Ascending aorta (tissue), 2 donors: ENCODE results near the gene MYO1E. TPM values are rescaled to one million over a fixed set of nuclear protein-coding genes. Genes with fewer than 3 reads are reported as not detected.

ENCODE experiments used
- DNase-seq, 2 donors: peaks; one replicate each; pipeline ENCODE4 v3.0.0-alpha.2; 2019; ENCODE audit warnings: low spot score in 2 of 2
- H3K27ac ChIP-seq, 2 donors: fragments of 200-600 bp; sonication (generic); one replicate each; pipeline ENCODE4 v1.5.1; 2016 to 2017; ENCODE audit warnings: mild to moderate bottlenecking in 1 of 2
- H3K27me3 ChIP-seq: fragments of 200-600 bp; sonication (generic); one replicate; pipeline ENCODE4 v1.5.1; 2017
- H3K36me3 ChIP-seq, 2 donors: fragments of 200-600 bp; sonication (generic); one replicate each; pipeline ENCODE4 v1.5.1; 2016
- H3K4me1 ChIP-seq, 2 donors: fragments of 200-600 bp; sonication (generic); one replicate each; pipeline ENCODE4 v1.5.1; 2016 to 2017; ENCODE audit warnings: mild to moderate bottlenecking in 1 of 2
- H3K4me3 ChIP-seq, 2 donors: fragments of 200-600 bp; sonication (generic); one replicate each; pipeline ENCODE4 v1.5.1; 2016 to 2017; ENCODE audit warnings: mild to moderate bottlenecking in 1 of 2
- H3K9me3 ChIP-seq, 2 donors: fragments of 200-600 bp; sonication (generic); one replicate each; pipeline ENCODE4 v1.5.1; 2016
- intact Hi-C: fragments of 100-400 bp; cut with DNase I; formaldehyde crosslinking; loops from one replicate; pipeline ENCODE4 v1.15.1; 2023
- total RNA-seq: library from RNA; depleted of rRNA; stranded (reverse); fragments of >200 nt; gene quantifications from one replicate; pipeline ENCODE4 v1.1.0, GENCODE V29; 2016
- TF ChIP-seq, protein P1 (sequence below), 3 experiments: fragments of 200-600 bp in 2 of 3; fragments of 450-650 bp in 1 of 3; sonication (generic) in 2 of 3; IDR thresholded peaks; one replicate each; pipeline ENCODE4 v1.5.1; 2016 to 2019; ENCODE audit warnings: antibody characterized with exemption in 3 of 3, mild to moderate bottlenecking in 1 of 3, moderate library complexity in 1 of 3

The MYO1E gene
- total RNA-seq, 1 donor from 2014 or later: 48.0 TPM

- peaks cover 10 to 52% of the 10 kb centered on the region in 2 donors for H3K36me3 ChIP-seq
- no peaks in the 10 kb centered on the region for H3K27me3 ChIP-seq
- DNase-seq: no peak
- peaks cover 0 to 10% of the 10 kb centered on the region in 2 donors for H3K4me1 ChIP-seq
- peak overlapping the region; percentile 55 to 66 for H3K27ac ChIP-seq
- no peaks in the 10 kb centered on the region for H3K9me3 ChIP-seq
- no peak overlapping the region for H3K4me3 ChIP-seq
- TF ChIP-seq, protein P1, sequence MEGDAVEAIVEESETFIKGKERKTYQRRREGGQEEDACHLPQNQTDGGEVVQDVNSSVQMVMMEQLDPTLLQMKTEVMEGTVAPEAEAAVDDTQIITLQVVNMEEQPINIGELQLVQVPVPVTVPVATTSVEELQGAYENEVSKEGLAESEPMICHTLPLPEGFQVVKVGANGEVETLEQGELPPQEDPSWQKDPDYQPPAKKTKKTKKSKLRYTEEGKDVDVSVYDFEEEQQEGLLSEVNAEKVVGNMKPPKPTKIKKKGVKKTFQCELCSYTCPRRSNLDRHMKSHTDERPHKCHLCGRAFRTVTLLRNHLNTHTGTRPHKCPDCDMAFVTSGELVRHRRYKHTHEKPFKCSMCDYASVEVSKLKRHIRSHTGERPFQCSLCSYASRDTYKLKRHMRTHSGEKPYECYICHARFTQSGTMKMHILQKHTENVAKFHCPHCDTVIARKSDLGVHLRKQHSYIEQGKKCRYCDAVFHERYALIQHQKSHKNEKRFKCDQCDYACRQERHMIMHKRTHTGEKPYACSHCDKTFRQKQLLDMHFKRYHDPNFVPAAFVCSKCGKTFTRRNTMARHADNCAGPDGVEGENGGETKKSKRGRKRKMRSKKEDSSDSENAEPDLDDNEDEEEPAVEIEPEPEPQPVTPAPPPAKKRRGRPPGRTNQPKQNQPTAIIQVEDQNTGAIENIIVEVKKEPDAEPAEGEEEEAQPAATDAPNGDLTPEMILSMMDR (IDR thresholded peaks at IDR 0.05): no peak
- intact Hi-C loops: no loop called here
Observed at GRCh38 chr15:59221511-59222505, 150.9 kb downstream of the MYO1E start.

- H3K9me3 ChIP-seq: no peaks in the 10 kb centered on the region
- H3K36me3 ChIP-seq: peaks cover 15 to 57% of the 10 kb centered on the region in 2 donors
- no peaks in the 10 kb centered on the region for H3K27me3 ChIP-seq
- TF ChIP-seq, protein P1 (IDR thresholded peaks at IDR 0.05): no peak
- no peak for DNase-seq
- peak overlapping the region in 1 of 2 donors; percentile 2 for H3K27ac ChIP-seq
- no peak overlapping the region for H3K4me3 ChIP-seq
- H3K4me1 ChIP-seq: peaks cover 0 to 7% of the 10 kb centered on the region in 2 donors
- intact Hi-C loops: no loop called here
Observed at GRCh38 chr15:59218710-59219109, 154.0 kb downstream of the MYO1E start.

DNA sequence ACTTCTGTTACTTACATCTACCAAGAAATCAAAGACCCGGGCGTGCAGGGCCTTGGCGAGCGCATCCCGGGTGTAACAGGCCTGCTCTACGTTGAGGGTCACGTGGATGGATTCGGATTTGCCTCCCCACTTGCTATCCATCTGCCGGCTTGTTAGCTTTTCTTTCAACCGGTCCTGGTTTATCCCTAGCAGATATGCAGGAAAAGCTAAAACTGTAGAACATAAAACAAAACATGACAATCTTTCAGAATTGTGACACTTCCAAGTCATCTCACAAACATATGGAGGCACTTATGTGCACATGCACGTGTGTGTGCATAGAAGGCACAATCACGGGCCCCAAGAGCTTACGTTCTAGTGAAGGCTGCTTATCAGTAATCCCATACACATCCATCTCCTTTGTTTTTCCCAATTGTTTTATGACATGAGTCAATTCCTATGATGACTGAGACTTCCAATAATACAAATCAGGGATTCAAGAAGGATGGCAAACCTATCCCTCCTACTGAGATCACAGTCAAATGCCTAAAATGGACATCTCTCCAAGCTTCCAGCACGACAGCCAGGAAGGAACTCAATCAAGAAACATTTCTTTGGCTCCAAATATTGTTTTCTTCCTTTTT is 154.7 kb downstream of the MYO1E start:
- no peaks in the 10 kb centered on the region for H3K9me3 ChIP-seq
- no peaks in the 10 kb centered on the region for H3K27me3 ChIP-seq
- H3K4me1 ChIP-seq: peaks cover 0 to 6% of the 10 kb centered on the region in 2 donors
- H3K27ac ChIP-seq: peak overlapping the region in 1 of 2 donors; percentile 2
- H3K36me3 ChIP-seq: peaks cover 21 to 58% of the 10 kb centered on the region in 2 donors
- H3K4me3 ChIP-seq: no peak overlapping the region
- TF ChIP-seq, protein P1 (IDR thresholded peaks at IDR 0.05): no peak
- intact Hi-C loops: no loop called here
- DNase-seq: no peak

DNA sequence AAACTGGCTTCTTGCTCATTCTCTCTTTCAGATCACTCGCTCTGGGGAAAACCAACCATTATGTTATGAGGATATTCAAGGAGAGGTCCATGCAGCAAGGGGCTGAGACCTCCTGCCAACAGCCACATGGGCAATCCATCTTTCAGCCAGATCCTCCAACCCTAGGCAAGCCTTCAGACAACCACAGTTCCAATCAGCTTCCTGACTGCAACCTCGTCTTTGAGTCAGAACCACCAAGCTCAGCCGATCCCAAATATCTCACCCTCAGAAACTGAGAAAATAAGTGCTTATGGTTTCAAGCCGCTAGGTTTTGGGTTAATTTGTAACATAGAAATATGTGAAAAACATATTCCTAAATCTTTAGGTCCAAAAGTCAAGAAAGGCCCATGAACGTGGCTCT is 155.8 kb downstream of the MYO1E start:
- DNase-seq: no peak
- H3K9me3 ChIP-seq: no peaks in the 10 kb centered on the region
- no peak overlapping the region for H3K27ac ChIP-seq
- no peak overlapping the region for H3K4me3 ChIP-seq
- TF ChIP-seq, protein P1 (IDR thresholded peaks at IDR 0.05): no peak
- intact Hi-C loops: no loop called here
- no peaks in the 10 kb centered on the region for H3K27me3 ChIP-seq
- peaks cover 0 to 6% of the 10 kb centered on the region in 2 donors for H3K4me1 ChIP-seq
- peaks cover 29 to 60% of the 10 kb centered on the region in 2 donors for H3K36me3 ChIP-seq

DNA sequence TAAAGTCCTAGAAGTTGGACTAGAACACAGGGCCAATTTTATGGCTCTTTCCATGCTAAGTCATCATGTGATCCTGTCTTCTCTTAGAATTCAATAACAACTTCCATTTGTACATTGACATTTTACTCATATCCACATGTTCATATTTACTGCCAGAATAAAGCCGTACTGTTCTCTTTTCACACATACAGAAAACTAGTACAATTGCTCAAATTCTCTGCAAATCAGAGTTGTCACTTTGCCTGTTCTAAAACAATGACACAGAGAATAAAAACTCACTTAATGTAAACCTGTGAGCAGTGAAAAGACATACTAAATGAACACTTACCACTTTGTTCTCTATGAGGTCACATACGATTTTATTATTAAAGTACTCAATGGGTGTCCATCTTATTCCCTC is 162.5 kb downstream of the MYO1E start:
- TF ChIP-seq, protein P1 (IDR thresholded peaks at IDR 0.05): no peak
- peaks cover 55 to 83% of the 10 kb centered on the region in 2 donors for H3K36me3 ChIP-seq
- intact Hi-C loops: no loop called here
- no peak for DNase-seq
- H3K9me3 ChIP-seq: no peaks in the 10 kb centered on the region
- no peaks in the 10 kb centered on the region for H3K4me1 ChIP-seq
- H3K27me3 ChIP-seq: no peaks in the 10 kb centered on the region
- no peak overlapping the region for H3K27ac ChIP-seq
- no peak overlapping the region for H3K4me3 ChIP-seq
